Osteocyte (in vitro differentiated cells): Measurements from ENCODE around the gene TMEM181. TPM values are rescaled to one million over a fixed set of nuclear protein-coding genes. Genes with fewer than 3 reads are reported as not detected.

ENCODE experiments used
- DNase-seq: peaks from one replicate; pipeline ENCODE4 v3.0.0; 2021; ENCODE audit warnings: mixed read lengths; ENCODE audit not compliant: unreplicated experiment; ENCODE audit errors: extremely low spot score
- H3K27ac Mint-ChIP-seq: one replicate; pipeline ENCODE4 v1.8.0; 2021; ENCODE audit warnings: mild to moderate bottlenecking, mixed read lengths; ENCODE audit not compliant: unreplicated experiment
- H3K27me3 Mint-ChIP-seq: one replicate; pipeline ENCODE4 v1.8.0; 2021; ENCODE audit warnings: mixed read lengths; ENCODE audit not compliant: unreplicated experiment
- H3K36me3 Mint-ChIP-seq: one replicate; pipeline ENCODE4 v1.8.0; 2021; ENCODE audit warnings: mixed read lengths; ENCODE audit not compliant: unreplicated experiment
- H3K4me1 Mint-ChIP-seq: one replicate; pipeline ENCODE4 v1.8.0; 2021; ENCODE audit warnings: mixed read lengths; ENCODE audit not compliant: unreplicated experiment
- H3K4me3 Mint-ChIP-seq: one replicate; pipeline ENCODE4 v1.8.0; 2021; ENCODE audit warnings: mild to moderate bottlenecking, moderate library complexity, mixed read lengths; ENCODE audit not compliant: unreplicated experiment
- H3K9me3 Mint-ChIP-seq: one replicate; pipeline ENCODE4 v1.8.0; 2021; ENCODE audit warnings: mixed read lengths; ENCODE audit not compliant: unreplicated experiment
- CTCF ChIP-seq: fragments of 200-600 bp; sonication (generic); IDR thresholded peaks from 2 replicates; pipeline ENCODE4 v1.5.0; 2021; ENCODE audit warnings: antibody characterized with exemption, mild to moderate bottlenecking, moderate library complexity
- total RNA-seq: library from RNA; stranded (reverse); gene quantifications from 2 replicates; pipeline ENCODE4 v1.2.1, GENCODE V29; 2021

The TMEM181 gene
- total RNA-seq, 1 donor from 2014 or later, result 33.5 TPM

- Mint-ChIP-seq H3K4me1 (peaks cover 24% of the 10 kb centered on the region), H3K27ac (no peak overlapping the region), H3K9me3 (no peaks in the 10 kb centered on the region), H3K4me3 (no peak overlapping the region), H3K27me3 (no peaks in the 10 kb centered on the region), H3K36me3 (peaks cover 5% of the 10 kb centered on the region)
- no peak for TF ChIP-seq CTCF
- DNase-seq, result no peak
Observed at GRCh38 chr6:158567152-158567551, 7.3 kb downstream of the TMEM181 start.

- no peak overlapping the region for H3K27ac Mint-ChIP-seq
- H3K27me3 Mint-ChIP-seq, result no peaks in the 10 kb centered on the region
- peaks cover 21% of the 10 kb centered on the region for H3K4me1 Mint-ChIP-seq
- H3K36me3 Mint-ChIP-seq, result peaks cover 6% of the 10 kb centered on the region
- TF ChIP-seq CTCF, result no peak
- no peak overlapping the region for H3K4me3 Mint-ChIP-seq
- DNase-seq, result no peak
- H3K9me3 Mint-ChIP-seq, result no peaks in the 10 kb centered on the region
Observed at GRCh38 chr6:158567871-158568401, 8.0 kb downstream of the TMEM181 start.

GRCh38 chr6:158568549-158568948, 8.7 kb downstream of the TMEM181 start:
- H3K36me3 Mint-ChIP-seq, result peaks cover 8% of the 10 kb centered on the region
- no peak overlapping the region for H3K4me3 Mint-ChIP-seq
- no peaks in the 10 kb centered on the region for H3K9me3 Mint-ChIP-seq
- peaks cover 21% of the 10 kb centered on the region for H3K4me1 Mint-ChIP-seq
- TF ChIP-seq CTCF, result no peak
- no peaks in the 10 kb centered on the region for H3K27me3 Mint-ChIP-seq
- no peak for DNase-seq
- no peak overlapping the region for H3K27ac Mint-ChIP-seq

GRCh38 chr6:158569036-158569435, 9.1 kb downstream of the TMEM181 start:
- TF ChIP-seq CTCF, result no peak
- H3K9me3 Mint-ChIP-seq, result no peaks in the 10 kb centered on the region
- H3K4me1 Mint-ChIP-seq, result peaks cover 21% of the 10 kb centered on the region
- H3K36me3 Mint-ChIP-seq, result peaks cover 9% of the 10 kb centered on the region
- no peak overlapping the region for H3K27ac Mint-ChIP-seq
- no peaks in the 10 kb centered on the region for H3K27me3 Mint-ChIP-seq
- DNase-seq, result no peak
- H3K4me3 Mint-ChIP-seq, result no peak overlapping the region

- peaks cover 21% of the 10 kb centered on the region for H3K4me1 Mint-ChIP-seq
- H3K9me3 Mint-ChIP-seq, result no peaks in the 10 kb centered on the region
- peaks cover 9% of the 10 kb centered on the region for H3K36me3 Mint-ChIP-seq
- no peak for DNase-seq
- H3K4me3 Mint-ChIP-seq, result no peak overlapping the region
- TF ChIP-seq CTCF, result no peak
- H3K27ac Mint-ChIP-seq, result no peak overlapping the region
- H3K27me3 Mint-ChIP-seq, result no peaks in the 10 kb centered on the region
Observed at GRCh38 chr6:158570681-158570962, 10.7 kb downstream of the TMEM181 start.
